Measurements from ENCODE around the gene CTDP1.

DNA sequence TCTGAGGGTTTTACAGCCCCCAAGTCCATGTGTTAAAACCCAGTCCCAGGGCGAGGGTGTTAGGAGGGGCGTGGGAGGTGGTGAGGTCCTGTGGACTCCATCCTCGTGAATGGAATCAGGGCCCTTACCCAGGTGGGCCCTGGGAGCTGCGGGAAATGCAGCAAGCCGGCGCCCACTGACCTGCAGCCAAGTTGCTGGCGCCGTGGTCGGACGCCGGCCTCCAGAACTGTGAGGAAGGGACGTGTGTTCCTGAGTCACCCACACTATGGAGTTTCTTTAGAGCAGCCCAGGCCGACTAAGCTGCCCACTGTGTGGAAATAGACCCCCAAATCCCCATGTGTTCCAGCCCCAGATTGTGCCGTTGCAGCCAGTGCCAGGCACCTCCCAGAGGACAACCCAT, 26.4 kb downstream of the CTDP1 start:
- TF ChIP-seq CTCF (tag by site-specific recombination; IDR thresholded peaks at IDR 0.05) (no peak), ZNF23 (tag by site-specific recombination; IDR thresholded peaks at IDR 0.05; ENCODE audit: borderline replicate concordance) (no peak), REST (tag by site-specific recombination; IDR thresholded peaks at IDR 0.05) (no peak), ZBTB11 (tag by site-specific recombination; conservative IDR thresholded peaks at IDR 0.05; ENCODE audit: low read depth) (no peak)
- TF ChIP-seq, protein P1, sequence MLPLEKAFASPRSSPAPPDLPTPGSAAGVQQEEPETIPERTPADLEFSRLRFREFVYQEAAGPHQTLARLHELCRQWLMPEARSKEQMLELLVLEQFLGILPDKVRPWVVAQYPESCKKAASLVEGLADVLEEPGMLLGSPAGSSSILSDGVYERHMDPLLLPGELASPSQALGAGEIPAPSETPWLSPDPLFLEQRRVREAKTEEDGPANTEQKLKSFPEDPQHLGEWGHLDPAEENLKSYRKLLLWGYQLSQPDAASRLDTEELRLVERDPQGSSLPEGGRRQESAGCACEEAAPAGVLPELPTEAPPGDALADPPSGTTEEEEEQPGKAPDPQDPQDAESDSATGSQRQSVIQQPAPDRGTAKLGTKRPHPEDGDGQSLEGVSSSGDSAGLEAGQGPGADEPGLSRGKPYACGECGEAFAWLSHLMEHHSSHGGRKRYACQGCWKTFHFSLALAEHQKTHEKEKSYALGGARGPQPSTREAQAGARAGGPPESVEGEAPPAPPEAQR (tag by site-specific recombination; IDR thresholded peaks at IDR 0.05): no peak
- TF ChIP-seq, protein P2, sequence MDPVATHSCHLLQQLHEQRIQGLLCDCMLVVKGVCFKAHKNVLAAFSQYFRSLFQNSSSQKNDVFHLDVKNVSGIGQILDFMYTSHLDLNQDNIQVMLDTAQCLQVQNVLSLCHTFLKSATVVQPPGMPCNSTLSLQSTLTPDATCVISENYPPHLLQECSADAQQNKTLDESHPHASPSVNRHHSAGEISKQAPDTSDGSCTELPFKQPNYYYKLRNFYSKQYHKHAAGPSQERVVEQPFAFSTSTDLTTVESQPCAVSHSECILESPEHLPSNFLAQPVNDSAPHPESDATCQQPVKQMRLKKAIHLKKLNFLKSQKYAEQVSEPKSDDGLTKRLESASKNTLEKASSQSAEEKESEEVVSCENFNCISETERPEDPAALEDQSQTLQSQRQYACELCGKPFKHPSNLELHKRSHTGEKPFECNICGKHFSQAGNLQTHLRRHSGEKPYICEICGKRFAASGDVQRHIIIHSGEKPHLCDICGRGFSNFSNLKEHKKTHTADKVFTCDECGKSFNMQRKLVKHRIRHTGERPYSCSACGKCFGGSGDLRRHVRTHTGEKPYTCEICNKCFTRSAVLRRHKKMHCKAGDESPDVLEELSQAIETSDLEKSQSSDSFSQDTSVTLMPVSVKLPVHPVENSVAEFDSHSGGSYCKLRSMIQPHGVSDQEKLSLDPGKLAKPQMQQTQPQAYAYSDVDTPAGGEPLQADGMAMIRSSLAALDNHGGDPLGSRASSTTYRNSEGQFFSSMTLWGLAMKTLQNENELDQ (tag by site-specific recombination; IDR thresholded peaks at IDR 0.05; ENCODE audit: low read depth): no peak

Data from HEK293 (cell line).